GM21360 (cell line): ENCODE results near the gene TPCN1.

Source experiments
- ATAC-seq: cut with Tn5 transposase; IDR thresholded peaks from one replicate; pipeline ENCODE4 v1.9.1; 2021; ENCODE audit warnings: mild to moderate bottlenecking, moderate library complexity; ENCODE audit not compliant: unreplicated experiment

The TPCN1 gene

DNA sequence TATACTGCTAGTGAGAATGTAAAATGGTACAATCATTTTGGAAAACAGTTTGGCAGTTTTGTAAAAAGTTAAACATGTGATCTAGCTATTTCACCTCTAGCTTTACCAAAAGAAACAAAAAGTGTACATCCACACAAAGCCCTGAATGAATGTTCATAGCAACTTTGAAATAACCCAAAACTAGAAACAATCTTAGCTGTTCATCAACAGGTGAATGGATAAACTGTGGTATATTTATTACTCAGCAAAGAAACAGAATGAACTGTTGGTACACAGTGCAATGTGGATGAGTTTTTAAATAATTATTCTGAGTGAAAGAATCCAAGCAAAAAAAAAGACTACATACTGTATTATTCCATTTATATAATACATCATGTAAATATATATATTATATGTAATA, 36.3 kb downstream of the TPCN1 start:
- ATAC-seq, result no peak

DNA sequence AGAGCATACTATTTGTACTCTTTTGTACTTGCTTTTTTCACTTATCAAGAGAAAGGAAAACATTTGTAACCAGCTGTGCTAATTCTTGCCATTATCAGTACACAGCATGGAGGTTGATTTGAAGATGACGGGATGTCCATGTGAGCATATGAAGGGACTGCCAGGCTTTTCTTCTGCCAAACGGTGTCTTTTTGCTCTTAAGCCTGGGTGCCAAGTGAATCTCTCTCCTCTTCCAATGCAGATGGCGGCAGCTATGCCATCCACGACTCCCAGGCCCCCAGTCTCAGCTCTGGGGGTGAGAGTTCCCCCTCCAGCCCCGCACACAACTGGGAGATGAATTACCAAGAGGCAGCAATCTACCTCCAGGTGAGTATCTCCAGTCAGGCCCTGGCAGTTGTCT, 38.9 kb downstream of the TPCN1 start:
- no peak for ATAC-seq

DNA sequence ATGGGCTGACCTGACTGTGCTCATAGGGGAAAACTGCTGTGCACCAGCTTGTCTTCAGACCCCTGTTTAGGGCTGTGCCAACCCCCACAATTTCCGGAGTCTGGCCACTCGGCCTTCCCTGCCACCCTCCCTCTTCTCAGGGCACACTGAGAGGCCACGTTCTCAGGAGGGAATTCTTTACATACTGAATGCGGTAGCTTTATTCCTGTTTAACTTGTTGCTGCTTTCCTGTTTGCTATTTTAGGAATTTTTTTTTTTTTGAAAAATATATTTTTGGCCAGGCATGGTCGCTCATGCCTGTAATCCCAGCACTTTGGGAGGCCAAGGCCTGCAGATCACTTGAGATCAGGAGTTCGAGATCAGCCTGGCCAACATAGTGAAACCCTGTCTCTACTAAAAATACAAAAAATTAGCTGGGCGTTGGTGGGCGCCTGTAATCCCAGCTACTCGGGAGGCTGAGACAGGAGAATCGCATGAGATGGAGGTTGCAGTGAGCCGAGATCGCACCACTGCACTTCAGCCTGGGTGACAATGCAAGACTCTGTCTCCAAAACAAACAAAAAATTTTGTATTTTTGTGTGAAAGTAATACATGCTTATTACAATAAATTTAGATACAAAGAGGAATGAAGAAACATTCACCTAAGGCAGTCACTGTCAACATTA, 39.5 kb downstream of the TPCN1 start:
- no peak for ATAC-seq

DNA sequence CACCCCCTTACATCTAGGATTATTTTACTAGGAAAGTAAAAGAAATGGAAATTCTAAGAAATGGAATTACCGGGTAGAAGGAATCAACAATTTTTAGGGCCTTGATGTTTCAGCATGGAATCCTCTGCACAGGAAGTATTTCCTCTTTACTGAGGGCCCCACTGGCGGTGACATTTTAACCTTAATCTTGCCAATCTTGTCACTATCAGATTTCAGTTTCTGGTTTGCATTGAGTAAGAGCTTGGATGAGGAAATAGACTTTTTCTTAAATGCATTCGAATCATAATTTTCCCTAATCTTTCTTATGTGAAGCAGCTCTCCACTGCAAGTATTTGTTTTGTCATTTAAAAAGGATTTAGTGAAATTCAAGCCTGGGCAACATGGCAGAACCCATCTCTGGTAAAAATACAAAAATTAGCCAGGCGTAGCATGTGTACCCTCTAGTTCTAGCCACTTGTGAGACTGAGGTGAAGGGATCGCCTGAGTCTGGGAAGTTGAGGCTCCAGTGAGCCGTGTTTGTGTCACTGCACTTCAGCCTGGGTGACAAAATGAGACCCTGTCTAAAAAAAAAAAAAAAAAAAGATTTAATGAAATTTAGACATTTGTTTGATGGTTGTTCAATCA, 40.7 kb downstream of the TPCN1 start:
- no peak for ATAC-seq

GRCh38 chr12:113262710-113263109, 41.4 kb downstream of the TPCN1 start:
- no peak for ATAC-seq

DNA sequence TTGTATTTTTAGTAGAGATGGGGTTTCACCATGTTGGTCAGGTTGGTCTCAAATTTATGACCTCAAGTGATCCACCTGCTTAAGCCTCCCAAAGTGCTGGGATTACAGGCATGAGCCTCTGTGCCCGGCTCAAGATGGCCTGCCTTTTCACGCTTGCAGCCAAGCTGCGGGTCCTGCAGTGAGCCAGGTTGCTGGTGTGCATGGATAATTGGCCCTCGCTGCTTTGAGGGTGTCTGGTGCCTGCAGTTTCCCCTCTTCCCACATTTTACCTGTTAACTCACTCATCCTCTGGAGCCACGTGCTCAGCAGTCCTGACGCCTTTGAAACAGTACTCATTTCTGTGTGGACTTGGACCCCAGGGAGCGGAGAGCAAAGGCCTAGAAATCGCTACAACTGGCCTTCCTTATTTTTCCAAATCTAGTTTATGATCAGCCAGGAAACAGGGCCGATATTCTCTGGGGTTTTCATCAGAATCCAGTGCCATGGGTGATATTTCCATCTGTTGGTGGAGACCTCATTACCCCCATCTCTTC, 42.2 kb downstream of the TPCN1 start:
- ATAC-seq, result no peak

- no peak for ATAC-seq
Observed at GRCh38 chr12:113266106-113266895, 45.0 kb downstream of the TPCN1 start.

- no peak for ATAC-seq
Observed at GRCh38 chr12:113267621-113268020, 46.4 kb downstream of the TPCN1 start.

DNA sequence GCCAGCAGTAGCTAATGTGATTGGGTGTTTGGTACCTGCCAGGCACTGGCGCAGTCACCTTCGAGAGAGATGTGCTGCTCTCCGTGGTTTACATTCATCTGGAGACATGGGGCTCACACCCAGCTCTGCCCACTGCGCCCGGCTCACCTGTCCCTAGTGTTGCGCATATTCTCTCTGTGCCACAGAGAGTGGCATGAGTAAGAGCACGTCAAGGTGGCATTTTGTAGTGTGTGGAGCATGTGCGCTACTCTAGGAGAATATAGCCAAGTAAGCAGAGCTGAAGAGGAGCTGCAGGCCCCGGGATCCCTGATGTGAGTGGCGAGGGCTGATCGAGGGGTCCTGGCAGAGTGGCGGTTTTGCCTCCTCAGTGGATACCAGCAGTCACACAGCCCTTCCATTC, 46.9 kb downstream of the TPCN1 start:
- no peak for ATAC-seq

DNA sequence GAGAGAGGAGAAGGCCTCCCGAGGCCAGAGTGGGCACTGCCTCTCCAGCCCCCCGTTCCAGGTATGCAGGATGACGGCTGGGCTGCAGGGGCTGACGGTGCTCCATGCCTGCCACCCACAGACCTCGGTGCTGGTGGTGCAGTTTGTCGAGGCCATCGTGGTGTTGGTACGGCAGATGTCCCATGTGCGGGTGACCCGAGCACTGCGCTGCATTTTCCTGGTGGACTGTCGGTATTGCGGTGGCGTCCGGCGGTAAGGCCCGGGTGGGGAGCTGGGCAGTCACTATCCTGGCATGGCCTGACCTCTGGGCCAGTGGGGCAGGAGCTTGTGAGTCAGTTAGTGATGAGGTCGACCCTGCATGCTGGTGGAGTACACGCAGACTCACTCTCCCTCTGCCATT, 47.4 kb downstream of the TPCN1 start:
- no peak for ATAC-seq

DNA sequence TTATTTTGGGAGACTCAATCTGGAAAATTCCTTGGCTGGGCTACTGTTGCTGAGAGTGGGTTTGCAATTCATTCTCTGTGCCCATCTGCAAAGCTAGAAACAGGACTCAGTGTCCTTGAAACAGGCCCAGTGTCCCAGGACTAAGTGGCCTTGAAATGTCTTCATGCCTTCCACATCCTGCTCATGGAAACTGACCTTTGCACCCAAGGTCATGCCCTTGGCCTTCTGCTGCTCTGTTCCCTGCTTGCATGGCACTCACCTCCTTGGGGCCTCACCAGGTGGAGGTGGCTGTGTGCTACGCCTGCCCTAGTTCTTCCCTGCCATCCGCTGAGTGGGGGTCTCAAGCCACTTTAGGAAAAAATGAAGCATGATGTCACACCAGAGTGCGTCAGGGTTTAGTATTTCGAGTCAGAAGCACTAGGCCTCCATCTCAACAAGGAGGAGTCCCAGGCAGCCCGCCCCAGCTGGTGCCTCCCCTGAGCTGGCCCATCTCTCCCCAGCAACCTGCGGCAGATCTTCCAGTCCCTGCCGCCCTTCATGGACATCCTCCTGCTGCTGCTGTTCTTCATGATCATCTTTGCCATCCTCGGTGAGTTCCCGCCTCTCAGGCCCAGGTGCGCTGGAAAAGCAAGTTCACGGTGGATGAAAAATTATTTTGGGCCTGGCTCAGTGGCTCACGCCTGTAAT, 48.1 kb downstream of the TPCN1 start:
- ATAC-seq, result no peak

DNA sequence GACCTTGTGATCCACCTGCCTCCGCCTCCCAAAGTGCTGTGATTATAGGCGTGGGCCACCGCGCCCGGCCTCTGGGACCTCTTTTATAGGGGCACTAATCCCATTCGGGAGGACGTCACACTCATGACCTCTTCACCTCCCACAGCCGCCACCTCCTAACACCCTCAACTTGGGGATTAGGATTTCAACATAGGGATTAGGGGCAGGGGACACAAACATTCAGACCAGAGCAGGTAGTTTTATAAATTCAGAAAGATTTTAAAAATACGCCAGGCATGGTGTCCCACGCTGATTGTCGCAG, 49.4 kb downstream of the TPCN1 start:
- ATAC-seq, result no peak

GRCh38 chr12:113271466-113271852, 50.2 kb downstream of the TPCN1 start:
- no peak for ATAC-seq

DNA sequence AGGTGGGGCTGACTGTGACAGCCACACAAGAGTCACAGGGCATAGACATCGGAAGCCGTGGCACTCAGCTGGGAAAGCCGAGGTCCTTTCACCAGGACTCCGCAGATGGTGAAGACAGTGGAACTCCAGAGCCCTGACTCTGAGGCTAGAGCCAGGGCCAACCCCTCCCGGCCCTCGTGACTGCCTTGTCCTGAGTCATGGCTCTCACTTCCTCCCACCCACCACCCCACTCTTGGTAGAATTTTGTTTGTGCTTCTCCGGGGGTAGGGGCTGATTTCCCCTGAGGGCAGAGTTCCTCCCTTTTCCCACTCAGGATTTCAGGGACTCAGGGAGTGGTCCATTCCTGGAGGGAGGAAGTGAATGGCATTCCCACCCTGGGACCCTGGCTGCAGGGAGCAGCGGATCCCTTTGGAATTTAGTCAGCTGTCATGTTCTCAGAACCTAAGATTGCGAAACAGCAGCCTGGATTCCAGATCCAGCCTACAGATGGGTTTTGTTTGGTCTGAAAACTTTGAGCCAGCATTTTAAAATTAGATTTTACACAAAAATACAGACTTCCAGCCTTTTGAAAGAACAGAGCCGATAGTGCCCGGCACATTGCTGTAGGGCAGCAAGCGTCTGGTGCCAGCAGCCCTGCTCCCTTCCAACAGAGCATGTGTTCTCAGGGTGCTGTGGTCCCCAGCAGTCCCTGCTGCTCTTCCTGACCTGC, 50.7 kb downstream of the TPCN1 start:
- ATAC-seq, result no peak

DNA sequence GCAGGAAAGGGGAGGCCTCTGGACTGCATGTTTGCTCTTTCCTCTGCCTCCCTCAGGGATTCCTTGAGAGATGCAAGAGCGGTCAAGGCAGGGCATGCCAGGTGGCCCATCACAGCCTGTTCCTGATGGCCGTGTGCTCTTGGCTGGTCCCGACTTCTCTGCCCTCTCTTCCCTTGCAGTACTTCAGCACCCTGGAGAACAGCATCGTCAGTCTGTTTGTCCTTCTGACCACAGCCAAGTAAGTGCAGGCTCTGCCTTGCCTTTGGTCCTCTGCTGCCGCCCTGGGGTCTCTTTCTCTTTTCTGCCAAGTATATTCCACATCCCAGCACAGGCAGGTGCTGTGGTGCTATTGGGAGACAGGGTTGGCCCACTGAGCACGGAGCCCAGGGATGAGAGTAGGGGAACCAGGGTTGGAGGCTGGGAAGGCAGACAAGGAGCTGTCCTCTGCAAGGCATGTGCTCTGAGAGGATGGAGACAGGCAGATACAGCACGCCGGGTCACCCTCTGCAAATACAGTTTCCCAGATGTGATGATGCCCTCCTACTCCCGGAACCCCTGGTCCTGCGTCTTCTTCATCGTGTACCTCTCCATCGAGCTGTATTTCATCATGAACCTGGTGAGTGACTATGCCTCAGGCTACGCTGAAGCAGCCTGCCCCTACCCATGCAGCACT, 51.9 kb downstream of the TPCN1 start:
- no peak for ATAC-seq

DNA sequence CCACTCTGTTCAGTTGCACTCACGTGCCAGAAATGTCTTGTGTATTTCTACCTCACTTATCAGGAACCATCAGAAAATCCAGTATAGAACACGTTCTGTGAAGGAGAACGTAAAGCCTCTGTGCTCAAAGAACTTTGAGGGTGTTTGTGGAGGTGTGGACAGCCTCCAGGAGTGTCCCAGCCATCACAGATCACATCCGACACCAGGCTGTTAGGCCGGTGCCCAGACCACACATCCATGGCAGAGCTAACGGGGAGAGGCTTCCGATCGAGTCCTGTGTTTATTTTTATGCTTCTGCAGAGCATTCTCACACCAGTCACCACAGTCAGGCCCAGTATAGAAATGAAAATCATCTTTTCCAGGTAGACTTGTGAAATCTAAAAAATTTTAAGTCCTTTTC, 53.6 kb downstream of the TPCN1 start:
- ATAC-seq, result no peak

DNA sequence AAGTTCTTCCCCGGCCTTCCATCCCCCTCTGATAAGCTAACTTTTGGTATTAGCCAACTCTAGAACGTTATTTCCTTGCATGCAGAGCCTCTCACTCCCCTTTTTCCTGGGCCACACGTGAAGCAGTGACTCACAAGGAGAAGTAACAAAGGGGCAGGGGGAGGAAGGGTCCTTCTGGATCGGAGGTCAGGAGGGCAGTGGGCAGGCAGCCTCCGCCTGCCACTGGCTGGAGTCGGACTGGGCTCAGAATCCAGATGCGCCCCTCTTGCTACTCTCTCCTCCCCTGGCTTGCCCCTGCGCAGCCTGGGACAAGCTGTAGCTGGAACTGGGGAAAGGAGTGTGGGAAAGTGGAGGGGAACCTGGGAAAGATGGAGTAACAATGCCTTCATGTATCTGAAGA, 55.0 kb downstream of the TPCN1 start:
- no peak for ATAC-seq

- no peak for ATAC-seq
Observed at GRCh38 chr12:113276946-113277500, 55.8 kb downstream of the TPCN1 start.

DNA sequence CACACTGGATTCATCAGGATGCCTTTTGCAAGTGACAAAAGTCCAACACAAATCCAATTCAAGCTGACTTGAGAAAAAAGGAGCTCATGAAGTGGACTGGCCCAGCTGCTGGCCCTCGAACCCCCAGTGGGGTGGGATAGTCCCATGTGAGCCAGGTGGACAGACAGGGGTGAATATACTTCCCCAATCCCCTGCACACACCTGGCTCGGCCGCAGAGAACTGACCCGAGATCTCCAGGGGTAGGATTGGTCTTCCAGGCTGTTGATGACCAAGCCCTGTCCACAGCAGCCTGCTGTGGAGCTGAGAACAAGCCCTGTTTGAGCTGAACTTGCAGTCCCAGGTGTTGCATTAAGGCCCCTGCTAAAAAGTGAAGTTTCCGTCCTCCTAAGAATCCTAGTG, 56.2 kb downstream of the TPCN1 start:
- ATAC-seq, result no peak

DNA sequence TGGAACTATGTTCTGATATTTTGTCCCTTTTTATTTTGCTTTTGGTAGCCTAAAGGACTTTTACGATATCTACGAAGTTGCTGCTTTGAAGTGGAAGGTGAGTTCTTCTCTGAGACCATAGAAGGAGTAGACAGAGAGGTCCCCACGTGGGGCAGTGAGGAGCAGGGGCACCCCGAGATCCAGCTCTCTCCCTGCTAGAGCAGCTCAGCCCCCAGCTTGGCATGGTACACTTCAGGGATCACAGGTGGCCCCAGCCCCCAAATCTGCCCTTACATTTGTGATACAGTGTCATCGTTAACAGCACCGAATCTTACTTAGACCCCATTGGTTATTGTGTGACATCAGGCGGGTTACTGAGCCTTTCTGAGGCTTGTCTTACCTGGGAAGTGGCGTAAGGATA, 56.9 kb downstream of the TPCN1 start:
- ATAC-seq, result no peak
